Measurements from ENCODE around the gene DPF1.

GRCh38 chr19:38190061-38190460 lies 34.0 kb downstream of the DPF1 start:
- TF ChIP-seq EZH2 (IDR thresholded peaks at IDR 0.05; ENCODE audit: borderline replicate concordance) (no peak), CTCF (IDR thresholded peaks at IDR 0.05; ENCODE audit: poor library complexity) (no peak), EZH2phosphoT487 (IDR thresholded peaks at IDR 0.05; ENCODE audit: low read depth, severe bottlenecking, unreplicated experiment) (no peak)
